Measurements from ENCODE around the gene L3MBTL3. TPM values are rescaled to one million over a fixed set of nuclear protein-coding genes. Genes with fewer than 3 reads are reported as not detected.

The L3MBTL3 gene
- total and polyA plus RNA-seq, 7 donors = 1.00 to 3.2 (median 2.0) TPM

DNA sequence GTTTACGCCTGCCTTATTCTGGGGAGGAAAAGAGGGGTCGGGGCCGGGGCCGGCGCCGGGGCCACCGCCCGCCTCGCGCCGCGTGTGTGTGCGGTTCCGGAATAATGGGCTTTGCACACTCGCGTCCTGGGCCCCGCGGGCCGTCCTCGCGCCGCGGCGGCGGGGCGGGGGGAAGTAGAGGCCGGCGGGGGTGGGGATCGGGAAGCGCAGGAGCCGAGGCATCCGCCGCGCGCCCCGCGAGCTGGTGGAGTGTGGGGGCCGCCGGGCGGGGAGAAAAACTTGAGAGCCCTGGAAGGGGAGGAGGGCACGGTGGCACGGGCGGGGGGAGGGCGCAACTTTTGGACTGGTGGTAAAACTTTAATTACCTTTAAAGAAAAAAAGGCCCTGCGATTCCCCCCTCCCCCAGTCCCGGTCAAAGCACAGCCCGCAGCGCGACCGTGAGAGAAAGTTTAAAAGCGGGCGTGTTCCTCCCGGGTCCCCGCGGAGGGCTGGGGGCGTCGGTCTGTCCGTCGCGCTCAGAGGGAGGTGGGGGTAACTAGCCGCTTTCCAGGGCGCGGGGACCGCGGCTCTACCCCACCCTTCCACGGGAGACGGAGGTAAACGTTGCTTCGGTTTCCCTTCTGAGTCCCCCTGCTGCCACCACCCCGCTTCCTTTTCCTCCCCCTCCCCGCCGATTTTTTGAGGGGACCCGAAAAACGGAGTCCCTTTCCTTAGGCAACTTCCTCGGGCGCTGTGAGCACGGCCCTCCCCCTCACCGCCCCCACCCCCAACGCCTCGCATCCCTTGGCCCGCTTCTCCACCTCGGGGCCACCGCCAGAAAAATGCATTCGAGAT, 1.9 kb downstream of the L3MBTL3 start:
- intact Hi-C loops (cut with DNase I) = loop anchor here (5.0 kb wide), 3 partner anchors 128 to 518 kb away; no protein-coding TSS in a partner anchor
- peak; percentile 46 to 62 for DNase-seq

DNA sequence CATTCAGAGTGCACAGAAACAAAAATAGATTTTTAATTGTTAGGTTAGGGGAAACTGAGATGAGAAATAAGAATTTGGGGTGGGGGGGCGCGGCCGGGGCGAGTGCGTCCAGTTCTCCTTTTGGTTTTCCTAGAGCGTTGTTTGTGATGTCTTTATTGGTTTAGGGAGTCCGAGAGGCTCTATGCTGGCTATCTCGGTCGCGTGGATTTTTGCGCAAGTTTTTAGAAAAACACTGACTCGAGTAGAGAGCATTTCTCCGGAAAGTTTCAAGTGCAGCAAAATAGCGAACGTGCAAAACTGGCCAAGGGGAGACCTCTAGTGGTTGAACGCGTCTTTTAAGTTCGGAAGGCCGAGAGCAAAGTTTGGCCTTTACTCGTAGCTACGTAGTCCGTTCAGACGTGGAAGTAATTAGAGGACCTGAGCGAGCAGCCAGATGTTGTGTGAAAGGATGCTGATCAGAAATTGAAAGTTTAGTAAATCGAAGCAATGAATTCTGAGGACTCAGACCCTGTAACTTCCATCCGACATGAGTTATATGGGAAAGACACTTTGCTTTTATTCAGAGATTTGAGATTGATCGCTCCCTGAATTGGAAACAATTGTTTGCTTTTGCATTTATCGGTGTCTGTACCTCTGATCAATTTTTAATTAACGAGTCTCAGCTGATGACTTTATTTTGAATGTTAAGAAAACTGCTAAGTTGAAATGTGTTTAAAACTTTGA, 2.7 kb downstream of the L3MBTL3 start:
- DNase-seq = peak; percentile 68 to 75
- intact Hi-C loops (cut with DNase I) = loop anchor here (5.0 kb wide), 3 partner anchors 129 to 519 kb away; no protein-coding TSS in a partner anchor
- peak overlapping the region; percentile 63 for H3K27ac ChIP-seq
- H3K36me3 ChIP-seq (ENCODE audit: insufficient read depth in 1 of 2, low read depth in 1 of 2) = no peaks in the 10 kb centered on the region
- H3K4me1 ChIP-seq = no peaks in the 10 kb centered on the region
- H3K27me3 ChIP-seq (ENCODE audit: insufficient read depth in 3 of 3, low read length in 2 of 3) = no peaks in the 10 kb centered on the region
- H3K9me3 ChIP-seq = no peaks in the 10 kb centered on the region
- 7 to 9% (median 8%) methylated on average over 29 of the region's 29 CpGs for WGBS, 3 donors
- H3K4me3 ChIP-seq = peak overlapping the region; percentile 89
- peak; percentile 77 to 89 (median 83) for ATAC-seq
- TF ChIP-seq, protein P1, sequence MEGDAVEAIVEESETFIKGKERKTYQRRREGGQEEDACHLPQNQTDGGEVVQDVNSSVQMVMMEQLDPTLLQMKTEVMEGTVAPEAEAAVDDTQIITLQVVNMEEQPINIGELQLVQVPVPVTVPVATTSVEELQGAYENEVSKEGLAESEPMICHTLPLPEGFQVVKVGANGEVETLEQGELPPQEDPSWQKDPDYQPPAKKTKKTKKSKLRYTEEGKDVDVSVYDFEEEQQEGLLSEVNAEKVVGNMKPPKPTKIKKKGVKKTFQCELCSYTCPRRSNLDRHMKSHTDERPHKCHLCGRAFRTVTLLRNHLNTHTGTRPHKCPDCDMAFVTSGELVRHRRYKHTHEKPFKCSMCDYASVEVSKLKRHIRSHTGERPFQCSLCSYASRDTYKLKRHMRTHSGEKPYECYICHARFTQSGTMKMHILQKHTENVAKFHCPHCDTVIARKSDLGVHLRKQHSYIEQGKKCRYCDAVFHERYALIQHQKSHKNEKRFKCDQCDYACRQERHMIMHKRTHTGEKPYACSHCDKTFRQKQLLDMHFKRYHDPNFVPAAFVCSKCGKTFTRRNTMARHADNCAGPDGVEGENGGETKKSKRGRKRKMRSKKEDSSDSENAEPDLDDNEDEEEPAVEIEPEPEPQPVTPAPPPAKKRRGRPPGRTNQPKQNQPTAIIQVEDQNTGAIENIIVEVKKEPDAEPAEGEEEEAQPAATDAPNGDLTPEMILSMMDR (IDR thresholded peaks at IDR 0.05) = peak; percentile 83

More for the DNA sequence above, 1.9 kb downstream of the L3MBTL3 start:
- WGBS, 3 donors = 0 to 1% (median 0%) methylated on average over 65 to 84 of the region's 84 CpGs
- no peaks in the 10 kb centered on the region for H3K27me3 ChIP-seq (ENCODE audit: insufficient read depth in 3 of 3, low read length in 2 of 3)
- no peaks in the 10 kb centered on the region for H3K9me3 ChIP-seq
- ATAC-seq = peak; percentile 30 to 54 (median 42)
- H3K27ac ChIP-seq = peak overlapping the region; percentile 63
- no peaks in the 10 kb centered on the region for H3K36me3 ChIP-seq (ENCODE audit: insufficient read depth in 1 of 2, low read depth in 1 of 2)
- TF ChIP-seq, protein P1 (IDR thresholded peaks at IDR 0.05) = no peak
- peak overlapping the region; percentile 89 for H3K4me3 ChIP-seq
- no peaks in the 10 kb centered on the region for H3K4me1 ChIP-seq

DNA sequence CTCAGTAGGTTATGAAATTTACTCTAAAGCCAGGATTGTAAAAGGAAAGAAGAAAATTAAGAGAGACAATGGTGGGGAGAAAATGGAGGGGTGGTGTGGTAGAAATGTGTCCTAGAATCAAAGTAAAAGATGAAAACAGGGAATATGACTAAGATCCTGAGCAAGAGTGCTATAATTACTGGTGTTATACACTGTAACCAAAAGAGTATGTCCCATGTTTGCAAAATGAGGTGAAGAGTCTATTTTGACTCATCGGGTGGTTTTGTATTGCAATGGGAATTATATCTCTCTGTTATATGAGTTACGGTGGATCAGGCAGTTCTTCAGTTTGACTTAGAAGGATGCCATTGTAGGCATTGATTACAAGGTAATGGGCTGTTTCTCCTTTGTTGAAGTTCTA, 8.5 kb downstream of the L3MBTL3 start:
- 90 to 96% (median 92%) methylated on average over 2 of the region's 2 CpGs for WGBS, 3 donors
- no peak for ATAC-seq
- intact Hi-C loops (cut with DNase I) = no loop called here

DNA sequence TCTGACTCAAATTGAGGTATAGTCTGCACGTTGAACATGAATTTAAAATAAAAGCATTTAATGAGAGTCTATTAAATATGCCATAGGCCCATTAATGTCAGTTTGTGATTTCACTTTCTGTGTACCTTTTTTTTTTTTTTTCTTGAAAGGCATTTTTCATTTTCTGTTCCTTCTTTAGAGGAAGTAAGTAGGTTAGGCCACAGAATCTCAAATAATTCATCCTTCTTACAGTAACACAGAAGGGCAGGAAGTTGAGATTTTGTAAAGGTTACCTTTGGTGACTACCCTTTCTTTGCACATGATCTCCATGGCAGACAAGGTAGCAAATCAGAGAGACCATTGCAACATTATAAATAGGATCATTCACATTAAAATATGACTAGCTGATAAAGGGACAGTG, 9.6 kb downstream of the L3MBTL3 start:
- Histone ChIP-seq H3K27ac (no peak overlapping the region), H3K9me3 (no peaks in the 10 kb centered on the region), H3K4me1 (no peaks in the 10 kb centered on the region), H3K36me3 (ENCODE audit: insufficient read depth in 1 of 2, low read depth in 1 of 2) (no peaks in the 10 kb centered on the region), H3K27me3 (ENCODE audit: insufficient read depth in 3 of 3, low read length in 2 of 3) (no peaks in the 10 kb centered on the region), H3K4me3 (no peak overlapping the region)
- 77 to 91% (median 83%) methylated on average over 1 of the region's 1 CpG for WGBS, 3 donors
- intact Hi-C loops (cut with DNase I) = no loop called here
- ATAC-seq (no peak), DNase-seq (no peak)
- TF ChIP-seq, protein P1 (IDR thresholded peaks at IDR 0.05) = no peak

More for the DNA sequence above, 8.5 kb downstream of the L3MBTL3 start:
- Histone ChIP-seq H3K36me3 (ENCODE audit: insufficient read depth in 1 of 2, low read depth in 1 of 2) (no peaks in the 10 kb centered on the region), H3K27ac (no peak overlapping the region), H3K27me3 (ENCODE audit: insufficient read depth in 3 of 3, low read length in 2 of 3) (no peaks in the 10 kb centered on the region), H3K4me3 (no peak overlapping the region), H3K9me3 (no peaks in the 10 kb centered on the region), H3K4me1 (no peaks in the 10 kb centered on the region)
- TF ChIP-seq, protein P1 (IDR thresholded peaks at IDR 0.05) = no peak
- DNase-seq = no peak

Measured in psoas muscle (tissue), 8 donors.